NOMO-1 (cell line): ENCODE results near the gene RUNX1.
A peak's percentile ranks its signal among the peaks of the same experiment; 100 is the strongest.

Source experiments
- DNase-seq, 2 experiments: peaks; one replicate each; lab custom pipeline; 2025; ENCODE audit not compliant: unreplicated experiment in 2 of 2; lab: John Stamatoyannopoulos, UW

Gene RUNX1

GRCh38 chr21:34865400-34866241 lies 183.5 kb downstream of the RUNX1 start:
- DNase-seq, result peak; percentile 92 to 94

- no peak for DNase-seq
These were observed 184.5 kb downstream of the RUNX1 start for GRCh38 chr21:34864370-34865149.

GRCh38 chr21:34862951-34863350 lies 186.2 kb downstream of the RUNX1 start:
- no peak for DNase-seq

- DNase-seq, result no peak
These were observed 187.8 kb downstream of the RUNX1 start for GRCh38 chr21:34861258-34861657.

GRCh38 chr21:34859976-34860653 lies 189.0 kb downstream of the RUNX1 start:
- DNase-seq, result no peak

GRCh38 chr21:34858559-34858958 lies 190.5 kb downstream of the RUNX1 start:
- DNase-seq, result no peak

GRCh38 chr21:34857874-34858273 lies 191.2 kb downstream of the RUNX1 start:
- no peak for DNase-seq

GRCh38 chr21:34857122-34857713 lies 191.9 kb downstream of the RUNX1 start:
- DNase-seq, result no peak

- DNase-seq, result no peak
These were observed 196.7 kb downstream of the RUNX1 start for GRCh38 chr21:34852448-34852847.

GRCh38 chr21:34850166-34850690 lies 198.9 kb downstream of the RUNX1 start:
- DNase-seq, result no peak

GRCh38 chr21:34846601-34847112 lies 202.4 kb downstream of the RUNX1 start:
- DNase-seq, result no peak

GRCh38 chr21:34845521-34846451 lies 203.3 kb downstream of the RUNX1 start:
- DNase-seq, result peak; percentile 31 to 73

- no peak for DNase-seq
These were observed 204.2 kb downstream of the RUNX1 start for GRCh38 chr21:34844924-34845238.

GRCh38 chr21:34844013-34844923 lies 204.8 kb downstream of the RUNX1 start:
- DNase-seq, result no peak

GRCh38 chr21:34843562-34843961 lies 205.5 kb downstream of the RUNX1 start:
- DNase-seq, result no peak

GRCh38 chr21:34841154-34841553 lies 207.9 kb downstream of the RUNX1 start:
- DNase-seq, result no peak

GRCh38 chr21:34840693-34841092 lies 208.4 kb downstream of the RUNX1 start:
- DNase-seq, result no peak

GRCh38 chr21:34838956-34839820 lies 209.9 kb downstream of the RUNX1 start:
- no peak for DNase-seq
